Mesothelial cell of epicardium (in vitro differentiated cells): ENCODE measurements around the gene TRANK1. TPM values are rescaled to one million over a fixed set of nuclear protein-coding genes. Genes with fewer than 3 reads are reported as not detected.

ENCODE experiments used
- DNase-seq, 2 experiments: peaks; one replicate each; pipeline ENCODE4 v3.0.0; 2021; ENCODE audit warnings: low spot score in 2 of 2; ENCODE audit not compliant: unreplicated experiment in 2 of 2
- H3K27ac Mint-ChIP-seq: 2 replicates; pipeline ENCODE4 v1.8.0; 2021; ENCODE audit warnings: mixed read lengths
- H3K27me3 Mint-ChIP-seq: 2 replicates; pipeline ENCODE4 v1.8.0; 2021; ENCODE audit warnings: low read depth, mixed read lengths
- H3K36me3 Mint-ChIP-seq: 2 replicates; pipeline ENCODE4 v1.8.0; 2021; ENCODE audit warnings: mixed read lengths
- H3K4me1 Mint-ChIP-seq: 2 replicates; pipeline ENCODE4 v1.8.0; 2021; ENCODE audit warnings: mixed read lengths
- H3K4me3 Mint-ChIP-seq: 2 replicates; pipeline ENCODE4 v1.8.0; 2021; ENCODE audit warnings: mild to moderate bottlenecking, moderate library complexity, mixed read lengths
- H3K9me3 Mint-ChIP-seq: 2 replicates; pipeline ENCODE4 v1.8.0; 2021; ENCODE audit warnings: mixed read lengths
- CTCF ChIP-seq: fragments of 200-600 bp; sonication (generic); IDR thresholded peaks from one replicate; pipeline ENCODE4 v1.5.0; 2021; ENCODE audit warnings: antibody characterized with exemption; ENCODE audit not compliant: unreplicated experiment
- total RNA-seq: library from RNA; stranded (reverse); gene quantifications from 3 replicates; pipeline ENCODE4 v1.2.1, GENCODE V29; 2021

Gene TRANK1
- total RNA-seq, 1 donor from 2014 or later, result 76.8 TPM

GRCh38 chr3:36827133-36827532 is 117.7 kb downstream of the TRANK1 start:
- no peak for DNase-seq
- Mint-ChIP-seq H3K4me3 (no peak overlapping the region), H3K27me3 (no peaks in the 10 kb centered on the region), H3K36me3 (peaks cover 52% of the 10 kb centered on the region), H3K4me1 (no peaks in the 10 kb centered on the region), H3K9me3 (no peaks in the 10 kb centered on the region), H3K27ac (no peak overlapping the region)
- TF ChIP-seq CTCF, result no peak

GRCh38 chr3:36826240-36826639 is 118.6 kb downstream of the TRANK1 start:
- TF ChIP-seq CTCF, result no peak
- Mint-ChIP-seq H3K4me1 (no peaks in the 10 kb centered on the region), H3K27me3 (no peaks in the 10 kb centered on the region), H3K27ac (no peak overlapping the region), H3K9me3 (no peaks in the 10 kb centered on the region), H3K4me3 (no peak overlapping the region), H3K36me3 (peaks cover 49% of the 10 kb centered on the region)
- DNase-seq, result no peak

GRCh38 chr3:36824443-36824842 is 120.4 kb downstream of the TRANK1 start:
- H3K4me3 Mint-ChIP-seq, result no peak overlapping the region

GRCh38 chr3:36823806-36824205 is 121.0 kb downstream of the TRANK1 start:
- no peak for TF ChIP-seq CTCF
- Mint-ChIP-seq H3K9me3 (no peaks in the 10 kb centered on the region), H3K36me3 (peaks cover 43% of the 10 kb centered on the region), H3K27ac (no peak overlapping the region), H3K27me3 (no peaks in the 10 kb centered on the region), H3K4me1 (no peaks in the 10 kb centered on the region), H3K4me3 (no peak overlapping the region)
- DNase-seq, result no peak

More at GRCh38 chr3:36824443-36824842, 120.4 kb downstream of the TRANK1 start:
- H3K4me1 Mint-ChIP-seq, result no peaks in the 10 kb centered on the region
- peaks cover 44% of the 10 kb centered on the region for H3K36me3 Mint-ChIP-seq
- DNase-seq, result no peak
- no peak for TF ChIP-seq CTCF
- H3K27ac Mint-ChIP-seq, result no peak overlapping the region
- H3K9me3 Mint-ChIP-seq, result no peaks in the 10 kb centered on the region
- H3K27me3 Mint-ChIP-seq, result no peaks in the 10 kb centered on the region

- no peak for DNase-seq
- no peaks in the 10 kb centered on the region for H3K4me1 Mint-ChIP-seq
- H3K4me3 Mint-ChIP-seq, result no peak overlapping the region
- H3K27me3 Mint-ChIP-seq, result no peaks in the 10 kb centered on the region
- no peak overlapping the region for H3K27ac Mint-ChIP-seq
- no peak for TF ChIP-seq CTCF
- H3K9me3 Mint-ChIP-seq, result no peaks in the 10 kb centered on the region
- H3K36me3 Mint-ChIP-seq, result peaks cover 26% of the 10 kb centered on the region
These were observed 124.8 kb downstream of the TRANK1 start for GRCh38 chr3:36820083-36820482.
